K562 (cell line): ENCODE results near the gene TRAK1.

Experiments
- CHD2 ChIP-seq: IDR thresholded peaks from 2 replicates; pipeline ENCODE4 v1.6.1; 2011; ENCODE audit warnings: low read depth, low read length
- ETV5 ChIP-seq: sonication (generic); formaldehyde crosslinking; IDR thresholded peaks from 2 replicates; pipeline ENCODE4 v1.4.0; 2020; ENCODE audit warnings: low read depth, mild to moderate bottlenecking, missing genetic modification reagents
- MAFG ChIP-seq: fragments of 450-650 bp; conservative IDR thresholded peaks from 2 replicates; pipeline ENCODE4 v1.6.1; 2016; ENCODE audit warnings: missing genetic modification characterization, missing compliant biosample characterization
- NR3C1 ChIP-seq: sonication (generic); formaldehyde crosslinking; IDR thresholded peaks from 2 replicates; pipeline ENCODE4 v1.8.1; 2022; ENCODE audit warnings: missing genetic modification reagents
- TEAD4 ChIP-seq, 2 experiments: sonication (generic) in 1 of 2; formaldehyde crosslinking in 1 of 2; IDR thresholded peaks; 2 replicates each; pipeline versions ENCODE4 v1.6.1 to v1.8.0; 2012 to 2022; ENCODE audit warnings: borderline replicate concordance in 1 of 2, inconsistent platforms in 1 of 2, low read length in 1 of 2, mild to moderate bottlenecking in 1 of 2, missing genetic modification reagents in 1 of 2
- ZNF263 ChIP-seq: sonication (generic); formaldehyde crosslinking; IDR thresholded peaks from 2 replicates; pipeline ENCODE4 v1.8.0; 2022; ENCODE audit warnings: mild to moderate bottlenecking, missing genetic modification reagents, borderline replicate concordance
- ZNF644 ChIP-seq: fragments of 200-800 bp; sonication (Bioruptor generic); IDR thresholded peaks from 2 replicates; pipeline ENCODE4 v1.6.1; 2016; ENCODE audit warnings: low read depth, missing genetic modification characterization, missing compliant biosample characterization
- TF ChIP-seq, protein P1 (sequence below): fragments of 450-650 bp; formaldehyde crosslinking; IDR thresholded peaks from 2 replicates; pipeline ENCODE4 v1.4.0; 2022; ENCODE audit warnings: missing genetic modification characterization
- TF ChIP-seq, protein P2 (sequence below), 3 experiments: IDR thresholded peaks in 2 of 3; conservative IDR thresholded peaks in 1 of 3; 2 replicates each; pipeline ENCODE4 v1.5.1; 2011 to 2012; ENCODE audit warnings: low read length in 3 of 3, mild to moderate bottlenecking in 3 of 3, control low read depth in 2 of 3, improper control_type of control experiment in 1 of 3, inconsistent platforms in 1 of 3, low read depth in 1 of 3, mixed read lengths in 1 of 3, moderate library complexity in 1 of 3; ENCODE audit not compliant: insufficient read depth in 2 of 3

DNA sequence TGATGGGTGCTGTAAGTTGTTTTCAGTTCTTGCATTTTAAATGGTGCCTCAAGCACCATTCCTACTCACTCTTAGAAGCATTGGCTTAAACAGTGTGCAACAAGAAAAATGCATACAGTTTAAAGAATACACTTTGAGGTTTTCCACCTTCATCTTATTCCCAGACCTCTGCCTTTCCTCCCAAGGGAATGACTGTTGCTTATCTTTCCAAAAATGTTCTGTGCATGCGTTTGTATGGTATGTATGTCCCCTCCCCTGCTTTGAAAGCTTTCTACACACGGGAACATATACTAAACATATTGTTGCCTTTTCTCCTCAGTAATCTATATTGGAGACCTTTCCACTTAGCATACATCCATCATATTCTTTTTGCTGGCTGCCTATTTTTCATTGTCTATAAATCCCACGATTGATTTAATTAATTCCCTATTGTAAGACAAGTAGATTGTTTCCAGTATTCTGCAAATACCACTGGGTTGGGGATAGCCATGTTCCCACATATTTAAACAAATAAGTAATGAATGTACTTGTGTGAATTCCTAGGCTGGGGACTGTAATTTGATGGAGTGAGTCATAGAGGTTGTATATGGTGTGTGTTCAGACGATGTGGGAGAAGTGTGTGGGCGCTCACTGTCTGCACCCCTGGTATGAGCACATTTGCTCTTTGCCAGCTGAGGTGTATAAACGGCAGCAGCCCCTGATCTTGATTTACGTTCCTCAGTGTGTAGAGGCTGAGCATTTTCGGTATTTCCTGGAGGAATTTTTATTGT is 5.8 kb downstream of the TRAK1 start:
- TF ChIP-seq, protein P1, sequence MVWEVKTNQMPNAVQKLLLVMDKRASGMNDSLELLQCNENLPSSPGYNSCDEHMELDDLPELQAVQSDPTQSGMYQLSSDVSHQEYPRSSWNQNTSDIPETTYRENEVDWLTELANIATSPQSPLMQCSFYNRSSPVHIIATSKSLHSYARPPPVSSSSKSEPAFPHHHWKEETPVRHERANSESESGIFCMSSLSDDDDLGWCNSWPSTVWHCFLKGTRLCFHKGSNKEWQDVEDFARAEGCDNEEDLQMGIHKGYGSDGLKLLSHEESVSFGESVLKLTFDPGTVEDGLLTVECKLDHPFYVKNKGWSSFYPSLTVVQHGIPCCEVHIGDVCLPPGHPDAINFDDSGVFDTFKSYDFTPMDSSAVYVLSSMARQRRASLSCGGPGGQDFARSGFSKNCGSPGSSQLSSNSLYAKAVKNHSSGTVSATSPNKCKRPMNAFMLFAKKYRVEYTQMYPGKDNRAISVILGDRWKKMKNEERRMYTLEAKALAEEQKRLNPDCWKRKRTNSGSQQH = no peak
- no peak for TF ChIP-seq ZNF263 (CRISPR knock-in tag)
- no peak for TF ChIP-seq ETV5
- TF ChIP-seq TEAD4 (IDR thresholded peaks at IDR 0.05; ENCODE audit: low read length) = no peak
- no peak for TF ChIP-seq TEAD4 (CRISPR knock-in tag; IDR thresholded peaks at IDR 0.05; ENCODE audit: borderline replicate concordance)
- no peak for TF ChIP-seq ZNF644 (tag)
- no peak for TF ChIP-seq NR3C1 (CRISPR knock-in tag)
- TF ChIP-seq MAFG = no peak
- no peak for TF ChIP-seq CHD2
- TF ChIP-seq, protein P2, sequence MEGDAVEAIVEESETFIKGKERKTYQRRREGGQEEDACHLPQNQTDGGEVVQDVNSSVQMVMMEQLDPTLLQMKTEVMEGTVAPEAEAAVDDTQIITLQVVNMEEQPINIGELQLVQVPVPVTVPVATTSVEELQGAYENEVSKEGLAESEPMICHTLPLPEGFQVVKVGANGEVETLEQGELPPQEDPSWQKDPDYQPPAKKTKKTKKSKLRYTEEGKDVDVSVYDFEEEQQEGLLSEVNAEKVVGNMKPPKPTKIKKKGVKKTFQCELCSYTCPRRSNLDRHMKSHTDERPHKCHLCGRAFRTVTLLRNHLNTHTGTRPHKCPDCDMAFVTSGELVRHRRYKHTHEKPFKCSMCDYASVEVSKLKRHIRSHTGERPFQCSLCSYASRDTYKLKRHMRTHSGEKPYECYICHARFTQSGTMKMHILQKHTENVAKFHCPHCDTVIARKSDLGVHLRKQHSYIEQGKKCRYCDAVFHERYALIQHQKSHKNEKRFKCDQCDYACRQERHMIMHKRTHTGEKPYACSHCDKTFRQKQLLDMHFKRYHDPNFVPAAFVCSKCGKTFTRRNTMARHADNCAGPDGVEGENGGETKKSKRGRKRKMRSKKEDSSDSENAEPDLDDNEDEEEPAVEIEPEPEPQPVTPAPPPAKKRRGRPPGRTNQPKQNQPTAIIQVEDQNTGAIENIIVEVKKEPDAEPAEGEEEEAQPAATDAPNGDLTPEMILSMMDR (IDR thresholded peaks at IDR 0.05 in 2 of 3, conservative IDR thresholded peaks at IDR 0.05 in 1 of 3; ENCODE audit: insufficient read depth in 2 of 3, low read depth in 1 of 3, low read length in 3 of 3) = no peak
